COR-L47 (cell line): Measurements from ENCODE around the gene CHEK2.
"Not testable (repeated sequence)": the region's sequence is repeated elsewhere in the genome, so short reads cannot be mapped to it uniquely, and the experiment has no call there.

Source experiments
- DNase-seq: peaks from one replicate; lab custom pipeline; 2025; lab: John Stamatoyannopoulos, UW

The CHEK2 gene

DNA sequence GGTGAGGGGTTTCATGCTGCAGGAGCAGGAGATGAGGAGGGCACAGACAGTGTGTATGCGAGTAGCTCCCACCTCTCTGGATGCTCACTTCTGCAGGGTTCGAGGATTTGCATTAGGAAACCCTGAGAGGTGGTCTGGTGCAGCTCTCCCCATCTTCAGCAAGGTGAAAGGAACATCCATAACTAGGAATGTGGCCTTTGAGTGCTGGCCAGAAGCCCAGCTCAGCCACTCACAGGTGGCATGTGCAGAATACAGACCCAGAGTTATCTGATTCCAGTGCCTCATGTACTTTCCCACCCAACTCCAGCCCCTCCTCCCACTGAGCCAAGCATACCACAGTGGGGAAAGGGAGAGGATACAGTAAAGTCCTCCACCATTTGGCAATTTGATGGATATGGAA, 51.8 kb downstream of the CHEK2 start:
- DNase-seq = not testable (repeated sequence)

DNA sequence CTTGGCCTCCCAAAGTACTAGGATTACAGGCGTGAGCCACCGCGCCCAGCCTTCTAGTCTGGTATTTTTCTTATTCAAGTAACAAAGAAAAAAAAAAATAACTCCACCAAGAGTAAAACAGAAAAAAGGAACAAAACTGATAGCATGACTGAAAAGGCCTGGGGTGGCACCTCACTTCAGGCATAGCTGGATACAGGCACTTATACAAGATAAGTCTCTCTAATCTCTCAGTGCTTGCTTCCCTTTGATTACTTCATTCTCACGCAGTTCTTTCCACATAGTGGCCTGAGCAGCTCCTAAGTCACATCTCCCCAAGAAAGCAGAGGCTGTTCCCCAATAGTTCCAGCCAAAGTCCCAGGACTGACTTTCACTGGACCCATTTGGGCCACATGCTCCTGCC, 58.7 kb downstream of the CHEK2 start:
- not testable (repeated sequence) for DNase-seq

DNA sequence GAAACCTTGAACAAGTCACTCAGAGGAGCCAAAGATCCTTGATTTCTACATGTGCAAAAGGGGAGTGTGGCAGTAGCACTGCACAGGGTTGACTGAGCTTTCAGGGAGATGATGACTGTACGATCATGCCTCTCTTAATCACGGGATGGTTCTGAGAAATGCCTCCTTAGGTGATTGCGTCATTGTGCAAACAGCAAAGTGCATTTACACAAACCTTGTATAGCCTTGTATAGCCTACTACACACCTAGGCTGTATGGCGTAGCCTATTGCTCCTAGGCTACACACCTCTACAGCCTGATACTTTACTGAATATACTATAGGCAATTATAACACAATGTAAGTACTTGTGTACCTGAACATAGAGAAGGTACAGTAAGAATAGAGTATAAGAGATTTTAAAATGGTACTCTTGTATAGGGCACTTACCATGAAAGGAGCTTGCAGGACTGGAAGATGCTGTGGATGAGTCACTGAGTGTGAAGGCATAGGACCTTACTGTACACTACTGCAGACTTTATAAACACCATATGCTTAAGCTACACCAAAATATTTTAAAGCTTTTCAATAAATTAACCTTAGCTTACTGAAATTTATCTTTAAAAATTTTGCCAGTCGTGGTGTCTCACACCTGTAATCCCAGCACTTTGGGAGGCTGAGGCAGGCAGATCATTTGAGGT, 60.7 kb downstream of the CHEK2 start:
- not testable (repeated sequence) for DNase-seq

DNA sequence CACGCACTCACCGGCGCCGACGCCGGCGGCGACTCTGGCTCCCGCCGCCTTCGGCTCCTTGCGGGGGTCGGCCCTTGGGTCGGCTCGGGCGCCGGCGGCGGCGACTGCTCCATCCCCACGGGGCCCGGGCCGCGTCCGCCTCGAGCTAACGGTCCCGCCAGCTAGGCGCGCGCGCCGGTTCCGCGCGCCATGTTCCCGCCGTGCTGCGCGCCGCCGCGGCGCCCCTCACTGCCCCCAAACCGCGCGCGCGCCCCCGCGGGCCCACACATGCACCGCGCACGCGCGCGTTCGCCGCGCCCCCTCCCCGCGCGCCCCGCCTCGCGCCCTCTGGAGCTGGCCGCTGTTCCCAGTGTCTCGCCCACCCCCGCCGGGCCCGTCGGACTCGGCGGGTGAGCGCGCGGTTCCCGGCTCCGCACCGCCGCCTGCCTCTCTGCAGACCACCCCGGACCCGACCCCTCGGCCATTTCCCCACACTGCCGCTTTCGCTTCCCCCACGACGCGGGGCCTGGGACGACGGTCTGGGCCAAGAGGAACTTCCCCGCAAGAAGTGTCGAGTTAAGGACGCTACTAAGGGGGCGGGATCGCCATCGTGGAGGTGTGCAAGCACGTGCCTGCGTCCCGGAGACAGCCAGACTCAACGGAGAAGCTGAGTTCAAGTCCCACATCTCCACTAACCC, 61.9 kb downstream of the CHEK2 start, which contains the start of gene TTC28:
TTC28 (minus strand) TSS at position 230 of the 677 bp plus-strand sequence; CDS start at position 113, 117 bp downstream.
- peak; percentile 88 for DNase-seq

DNA sequence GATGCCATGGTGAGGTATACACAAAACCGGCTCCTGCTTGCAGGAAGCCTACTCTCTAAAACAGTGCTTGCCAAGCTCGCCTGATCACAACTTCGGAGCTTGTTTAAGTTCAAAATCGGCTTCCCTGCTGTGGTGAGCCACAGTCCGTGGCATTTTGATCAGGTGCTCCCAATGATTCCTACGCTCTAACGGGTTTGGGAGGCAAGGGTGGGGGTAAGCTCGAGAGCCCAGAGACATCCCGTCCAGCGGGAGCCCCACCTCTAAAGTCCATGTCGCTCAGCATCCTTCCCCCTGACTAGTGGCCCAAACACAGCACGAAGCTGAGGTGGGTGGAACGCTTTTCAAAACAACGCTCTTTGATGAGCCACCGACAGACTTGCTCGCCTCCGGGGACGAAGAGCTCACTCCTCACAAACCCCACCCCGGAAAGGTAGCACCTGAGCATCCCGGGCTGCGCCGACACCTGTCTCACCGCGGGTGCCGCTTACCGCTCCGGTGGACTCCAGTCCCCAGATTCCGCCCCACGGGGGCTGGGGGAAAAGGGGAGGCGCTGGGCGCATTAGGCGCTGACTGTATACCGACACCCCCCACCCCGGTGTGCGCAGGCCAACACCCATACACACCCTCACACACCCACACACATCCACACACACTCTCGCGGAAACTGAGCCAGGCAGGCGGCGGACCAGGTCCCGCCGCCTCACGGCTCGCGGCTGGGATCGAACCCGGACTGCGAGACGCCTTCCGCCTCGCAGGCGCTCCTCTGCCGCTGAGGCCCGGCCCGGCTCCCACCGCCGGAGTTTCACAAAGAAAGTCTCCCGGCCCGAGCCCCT, 62.6 kb downstream of the CHEK2 start:
- peak; percentile 29 for DNase-seq

DNA sequence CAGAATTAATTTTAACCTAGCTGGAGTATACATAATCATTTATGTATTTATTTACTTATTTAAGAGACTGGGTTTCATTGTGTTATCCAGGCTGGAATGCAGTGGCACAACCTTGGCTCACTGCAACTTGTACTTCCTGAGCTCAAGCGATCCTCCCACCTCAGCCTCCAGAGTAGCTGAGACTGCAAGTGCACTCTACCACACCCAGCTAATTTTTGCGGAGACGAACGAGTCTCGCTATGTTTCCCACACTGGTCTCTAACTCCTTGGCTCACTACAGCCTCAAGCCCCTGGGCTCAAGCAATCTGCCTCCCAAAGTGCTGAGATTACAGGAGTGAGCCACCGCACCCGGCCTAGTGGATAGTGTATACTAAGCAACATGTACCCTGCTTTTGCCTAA, 63.5 kb downstream of the CHEK2 start:
- not testable (repeated sequence) for DNase-seq

DNA sequence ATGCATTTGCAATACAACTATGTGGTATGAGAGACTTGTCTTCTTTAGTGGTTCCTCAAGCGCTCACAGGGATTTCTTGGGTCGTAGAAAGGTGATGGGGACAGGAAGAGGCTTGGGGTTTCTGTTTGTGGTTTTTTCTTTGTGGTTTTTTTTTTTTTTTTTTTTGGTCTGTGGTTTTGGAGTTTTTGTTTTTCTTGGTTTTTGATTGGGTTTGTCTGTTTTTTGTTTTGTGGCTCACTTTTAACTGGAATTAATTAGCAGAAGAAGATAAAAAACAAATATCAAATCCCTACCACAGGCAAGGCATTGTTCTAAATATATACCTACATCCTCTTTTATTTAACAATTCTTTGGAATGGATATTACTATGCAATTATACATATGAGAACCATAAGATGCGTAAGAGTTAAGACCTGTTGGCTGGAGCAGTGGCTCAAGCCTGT, 67.5 kb downstream of the CHEK2 start:
- no peak for DNase-seq

DNA sequence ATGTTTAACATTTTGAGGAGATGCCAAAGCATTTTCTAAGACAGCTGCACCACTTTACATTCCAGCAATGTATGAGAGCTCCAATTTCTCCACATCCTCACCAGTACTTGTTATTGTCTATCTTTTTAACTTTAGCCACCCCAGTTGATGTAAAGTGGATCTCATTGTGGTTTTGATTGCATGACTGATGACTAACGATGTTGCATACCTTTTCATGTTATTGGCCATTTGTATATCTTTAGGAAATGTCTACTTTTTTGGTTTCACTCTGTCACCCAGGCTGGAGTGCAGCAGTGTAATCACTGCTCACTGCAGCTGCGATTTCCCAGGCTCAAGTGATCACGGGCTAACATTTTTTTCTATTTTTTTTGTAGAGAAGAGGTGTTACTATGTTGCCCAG, 70.9 kb downstream of the CHEK2 start:
- no peak for DNase-seq

DNA sequence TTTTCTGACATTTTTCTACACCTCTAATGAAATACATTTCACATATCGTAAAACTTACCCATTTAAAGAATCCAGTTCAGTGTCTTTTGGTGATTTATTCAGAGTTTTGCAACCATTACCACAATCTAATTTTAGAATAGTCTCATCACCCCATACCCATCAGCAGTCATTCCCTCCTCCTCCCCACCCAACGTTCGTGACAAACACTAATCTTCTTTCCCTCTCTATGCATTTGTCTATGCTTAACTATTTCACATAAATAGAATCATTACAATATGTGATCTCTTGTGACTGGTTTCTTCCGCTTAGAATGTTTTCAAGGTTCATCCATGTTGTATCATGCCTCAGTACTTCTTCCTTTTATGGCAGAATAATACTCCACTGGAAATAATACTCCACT, 71.5 kb downstream of the CHEK2 start:
- no peak for DNase-seq

DNA sequence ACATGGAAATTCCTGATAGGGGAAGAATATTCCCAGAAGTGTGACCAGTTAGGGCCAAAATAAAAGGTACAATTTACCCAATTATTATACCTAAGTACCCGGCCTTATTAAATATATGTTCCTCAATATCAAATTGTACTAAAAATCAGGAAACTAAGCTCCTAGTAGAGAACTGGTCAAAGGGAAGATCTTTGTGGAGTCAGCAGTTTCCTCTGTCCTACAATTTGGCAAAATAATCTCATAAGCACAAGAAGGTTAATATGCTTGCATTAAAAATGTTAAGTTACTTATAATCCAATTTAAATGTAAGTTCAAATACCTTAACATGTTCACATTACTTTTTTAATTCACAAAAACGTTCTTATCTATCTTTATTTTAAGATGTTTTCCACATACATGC, 72.2 kb downstream of the CHEK2 start:
- DNase-seq = no peak

DNA sequence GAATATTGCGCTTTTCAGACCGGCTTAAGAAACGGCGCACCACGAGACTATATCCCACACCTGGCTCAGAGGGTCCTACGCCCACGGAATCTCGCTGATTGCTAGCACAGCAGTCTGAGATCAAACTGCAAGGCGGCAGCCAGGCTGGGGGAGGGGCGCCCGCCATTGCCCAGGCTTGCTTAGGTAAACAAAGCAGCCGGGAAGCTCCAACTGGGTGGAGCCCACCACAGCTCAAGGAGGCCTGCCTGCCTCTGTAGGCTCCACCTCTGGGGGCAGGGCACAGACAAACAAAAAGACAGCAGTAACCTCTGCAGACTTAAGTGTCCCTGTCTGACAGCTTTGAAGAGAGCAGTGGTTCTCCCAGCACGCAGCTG, 78.1 kb downstream of the CHEK2 start:
- not testable (repeated sequence) for DNase-seq

DNA sequence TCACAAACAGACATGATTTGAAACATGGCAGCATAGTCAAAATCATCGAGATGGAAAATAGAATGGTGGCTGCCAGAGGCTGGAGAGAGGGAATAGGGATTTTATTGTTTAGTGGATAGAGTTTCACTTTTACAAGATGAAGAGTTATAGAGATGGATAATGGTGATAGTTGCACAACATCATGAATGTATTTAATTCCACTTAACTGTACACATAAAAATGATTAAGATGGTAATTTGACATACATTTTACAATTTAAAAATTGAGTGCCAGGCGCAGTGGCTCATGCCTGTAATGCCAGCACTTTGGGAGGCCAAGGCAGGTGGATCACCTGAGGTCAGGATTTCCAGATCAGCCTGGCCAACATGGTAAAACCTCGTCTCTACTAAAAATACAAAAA, 83.2 kb downstream of the CHEK2 start:
- no peak for DNase-seq

DNA sequence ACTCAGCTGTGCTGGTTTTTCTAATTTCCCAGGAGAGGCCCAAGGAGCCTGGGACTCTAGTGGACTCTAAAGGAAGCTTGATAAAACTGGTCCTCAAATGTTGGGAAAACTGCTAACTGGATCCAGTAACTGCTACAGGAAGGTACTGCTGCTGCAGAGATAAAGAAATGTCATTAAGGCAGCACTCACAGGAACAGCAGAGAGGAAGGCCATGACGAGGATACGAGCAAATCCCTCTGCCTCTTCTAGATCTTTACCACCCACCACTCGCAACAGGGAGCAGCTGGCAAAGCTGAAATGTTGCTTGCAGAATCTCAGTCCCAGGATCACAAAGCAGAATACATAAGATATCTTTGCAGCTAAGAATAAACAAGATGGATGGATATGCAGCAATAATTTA, 85.4 kb downstream of the CHEK2 start:
- no peak for DNase-seq

DNA sequence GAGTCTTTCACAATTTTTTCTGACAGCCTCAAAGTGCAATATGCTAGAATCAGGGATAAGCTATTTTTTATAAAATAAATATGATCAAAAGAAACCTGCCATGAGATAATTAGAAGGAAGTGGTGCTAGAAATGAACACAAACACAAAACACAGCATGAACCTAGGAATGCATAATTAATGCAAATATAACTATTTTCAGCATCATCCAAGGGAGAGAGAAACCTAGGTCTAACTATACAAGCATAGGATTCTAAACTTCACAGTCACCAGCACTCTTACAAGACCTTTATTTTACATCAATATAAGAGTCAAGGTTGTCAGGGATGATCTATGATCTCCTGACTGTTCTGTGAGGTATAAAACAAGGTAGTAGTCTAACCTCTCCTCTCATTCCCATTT, 91.2 kb downstream of the CHEK2 start:
- no peak for DNase-seq

DNA sequence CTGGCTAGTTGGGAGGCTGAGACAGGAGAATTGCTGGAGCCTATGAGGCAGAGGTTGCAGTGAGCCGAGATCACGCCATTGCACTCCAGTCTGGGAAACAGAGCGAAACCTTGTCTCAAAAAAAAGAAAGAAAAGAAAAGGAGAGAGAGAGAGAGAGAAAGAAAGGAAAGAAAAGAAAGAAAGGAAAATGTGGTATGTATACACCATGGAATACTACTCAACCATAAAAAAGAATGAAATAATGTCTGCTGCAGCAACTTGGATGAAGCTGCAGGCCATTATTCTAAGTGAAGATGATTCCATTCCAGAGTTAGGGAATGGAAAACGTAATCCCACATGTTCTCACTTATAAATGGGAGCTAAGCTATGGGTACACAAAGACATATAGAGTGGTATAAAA, 92.8 kb downstream of the CHEK2 start:
- no peak for DNase-seq

DNA sequence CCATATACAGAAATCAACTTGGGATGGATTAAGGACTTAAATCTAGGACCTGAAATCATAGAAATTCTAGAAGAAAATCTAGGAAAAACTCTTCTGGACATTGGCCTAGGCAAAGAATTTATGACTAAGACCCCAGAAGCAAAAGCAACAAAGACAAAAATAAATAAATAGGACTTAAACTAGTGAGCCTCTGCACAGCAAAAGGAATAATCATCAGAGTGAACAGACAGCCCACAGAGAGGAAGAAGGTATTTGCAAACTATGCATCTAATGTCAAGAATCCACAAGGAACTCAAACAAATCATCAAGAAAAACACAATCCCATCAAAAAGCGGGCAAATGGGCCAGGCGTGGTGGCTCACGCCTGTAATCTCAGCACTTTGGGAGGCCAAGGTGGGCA, 94.4 kb downstream of the CHEK2 start:
- no peak for DNase-seq

DNA sequence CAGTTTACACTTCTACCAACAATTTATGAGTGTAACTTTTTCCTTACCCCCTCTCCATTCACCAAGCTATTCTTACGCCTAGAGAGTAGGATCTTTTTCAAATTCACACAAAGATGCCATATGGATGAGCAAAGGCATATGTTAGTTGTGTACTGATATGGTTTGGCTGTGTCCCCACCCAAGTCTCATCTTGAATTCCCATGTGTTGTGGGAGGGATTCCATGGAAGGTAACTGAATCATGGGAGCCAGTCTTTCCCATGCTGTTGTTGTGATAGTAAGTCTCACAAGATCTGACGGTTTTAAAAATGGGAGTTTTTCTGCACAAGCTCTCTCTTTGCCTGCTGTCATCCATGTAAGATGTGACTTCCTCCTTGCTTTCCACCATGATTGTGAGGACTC, 102.3 kb downstream of the CHEK2 start:
- DNase-seq = no peak
